ENCODE measurements around the gene NAA10.

The NAA10 gene

DNA sequence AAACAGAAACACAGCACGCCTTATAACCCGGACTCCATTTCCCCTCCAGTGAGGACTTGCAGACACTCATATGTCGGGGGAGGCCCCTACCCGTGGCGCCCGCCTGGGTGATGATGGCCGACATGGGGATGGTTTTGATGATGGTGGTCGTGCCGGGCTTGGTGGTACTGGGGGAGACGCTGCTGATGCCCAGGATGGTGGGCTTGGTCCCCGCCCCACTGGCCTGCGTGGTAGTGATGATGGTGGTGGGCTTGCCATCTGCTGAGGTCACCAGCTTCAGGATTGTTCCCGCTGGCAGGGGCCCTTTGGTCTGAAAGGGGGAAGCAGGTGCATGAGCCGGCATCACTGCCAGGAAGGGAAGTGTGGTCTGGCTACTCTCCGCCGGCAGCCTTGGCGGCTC is 22.4 kb upstream of the NAA10 start:
- no peak overlapping the region for H4K91ac ChIP-seq (ENCODE audit: low read length)
- peaks cover 2% of the 10 kb centered on the region for H3K4me1 ChIP-seq (ENCODE audit: control insufficient read depth, insufficient read depth, low read depth, low read length)
- H2BK12ac ChIP-seq (ENCODE audit: low read length in 2 of 2): no peak overlapping the region
- H3K9me3 ChIP-seq (ENCODE audit: control insufficient read depth, low read length): no peaks in the 10 kb centered on the region
- no peak overlapping the region for H3K4me2 ChIP-seq (ENCODE audit: low read length, poor library complexity, severe bottlenecking)
- H2BK5ac ChIP-seq (ENCODE audit: low read depth, low read length, poor library complexity, severe bottlenecking): no peak overlapping the region
- no peak overlapping the region for H2AFZ ChIP-seq (ENCODE audit: low read depth, low read length)
- no peak overlapping the region for H4K8ac ChIP-seq (ENCODE audit: low read length)
- no peaks in the 10 kb centered on the region for H3K27me3 ChIP-seq (ENCODE audit: control insufficient read depth in 1 of 2, insufficient read depth in 1 of 2, low read length in 2 of 2)
- H3K79me1 ChIP-seq (replicated peaks; ENCODE audit: low read length, poor library complexity, severe bottlenecking): peaks cover 25% of the 10 kb centered on the region
- no peak overlapping the region for H3K23ac ChIP-seq (ENCODE audit: low read length in 2 of 2)
- H2BK120ac ChIP-seq (ENCODE audit: low read depth, low read length): no peak overlapping the region
- no peak overlapping the region for H2AK5ac ChIP-seq (ENCODE audit: low read length, severe bottlenecking)
- peaks cover 98% of the 10 kb centered on the region in 2 experiments for H3K36me3 ChIP-seq (ENCODE audit: control insufficient read depth in 1 of 2, insufficient read depth in 2 of 2, low read depth in 1 of 2, low read length in 2 of 2)
- H3K4ac ChIP-seq (ENCODE audit: low read depth in 1 of 2, low read length in 2 of 2): no peak overlapping the region
- H3K9ac ChIP-seq (ENCODE audit: low read length): no peak overlapping the region
- WGBS: 98% methylated on average over 16 of the region's 17 CpGs
- no peak overlapping the region for H2BK15ac ChIP-seq (ENCODE audit: low read depth, poor library complexity, severe bottlenecking)
- H3K14ac ChIP-seq (ENCODE audit: low read length in 2 of 2): no peak overlapping the region
- H3K27ac ChIP-seq (ENCODE audit: low read length, poor library complexity, severe bottlenecking): no peak overlapping the region
- no peak overlapping the region for H3K4me3 ChIP-seq (ENCODE audit: insufficient read depth in 1 of 2, low read depth in 1 of 2, low read length in 2 of 2)
- no peak overlapping the region for H3K18ac ChIP-seq (ENCODE audit: low read depth in 1 of 2, low read length in 2 of 2)
- no peak for DNase-seq

- no peak overlapping the region for H3K27ac ChIP-seq (ENCODE audit: low read length, poor library complexity, severe bottlenecking)
- no peaks in the 10 kb centered on the region for H3K9me3 ChIP-seq (ENCODE audit: control insufficient read depth, low read length)
- H3K18ac ChIP-seq (ENCODE audit: low read depth in 1 of 2, low read length in 2 of 2): no peak overlapping the region
- H4K91ac ChIP-seq (ENCODE audit: low read length): no peak overlapping the region
- no peak overlapping the region for H2BK15ac ChIP-seq (ENCODE audit: low read depth, poor library complexity, severe bottlenecking)
- 94% methylated on average over 26 of the region's 35 CpGs for WGBS
- H2AFZ ChIP-seq (ENCODE audit: low read depth, low read length): no peak overlapping the region
- H3K79me1 ChIP-seq (replicated peaks; ENCODE audit: low read length, poor library complexity, severe bottlenecking): peaks cover 28% of the 10 kb centered on the region
- no peak overlapping the region for H4K8ac ChIP-seq (ENCODE audit: low read length)
- no peaks in the 10 kb centered on the region for H3K27me3 ChIP-seq (ENCODE audit: control insufficient read depth in 1 of 2, insufficient read depth in 1 of 2, low read length in 2 of 2)
- peaks cover 2% of the 10 kb centered on the region for H3K4me1 ChIP-seq (ENCODE audit: control insufficient read depth, insufficient read depth, low read depth, low read length)
- no peak overlapping the region for H2BK120ac ChIP-seq (ENCODE audit: low read depth, low read length)
- no peak overlapping the region for H2AK5ac ChIP-seq (ENCODE audit: low read length, severe bottlenecking)
- H3K4me3 ChIP-seq (ENCODE audit: insufficient read depth in 1 of 2, low read depth in 1 of 2, low read length in 2 of 2): peak overlapping the region in 1 of 2 experiments; percentile 21
- H2BK12ac ChIP-seq (ENCODE audit: low read length in 2 of 2): no peak overlapping the region
- H2BK5ac ChIP-seq (ENCODE audit: low read depth, low read length, poor library complexity, severe bottlenecking): no peak overlapping the region
- no peak overlapping the region for H3K4ac ChIP-seq (ENCODE audit: low read depth in 1 of 2, low read length in 2 of 2)
- peaks cover 98% of the 10 kb centered on the region in 2 experiments for H3K36me3 ChIP-seq (ENCODE audit: control insufficient read depth in 1 of 2, insufficient read depth in 2 of 2, low read depth in 1 of 2, low read length in 2 of 2)
- no peak overlapping the region for H3K9ac ChIP-seq (ENCODE audit: low read length)
- no peak overlapping the region for H3K23ac ChIP-seq (ENCODE audit: low read length in 2 of 2)
- no peak for DNase-seq
- H3K4me2 ChIP-seq (ENCODE audit: low read length, poor library complexity, severe bottlenecking): no peak overlapping the region
- no peak overlapping the region for H3K14ac ChIP-seq (ENCODE audit: low read length in 2 of 2)
Measured at GRCh38 chrX:153956044-153956907, 21.4 kb upstream of the NAA10 start.

- Histone ChIP-seq H3K36me3 (ENCODE audit: control insufficient read depth in 1 of 2, insufficient read depth in 2 of 2, low read depth in 1 of 2, low read length in 2 of 2) (peaks cover 98 to 100% of the 10 kb centered on the region in 2 experiments), H3K4me3 (ENCODE audit: insufficient read depth in 1 of 2, low read depth in 1 of 2, low read length in 2 of 2) (no peak overlapping the region), H2BK120ac (ENCODE audit: low read depth, low read length) (no peak overlapping the region), H2BK15ac (ENCODE audit: low read depth, poor library complexity, severe bottlenecking) (no peak overlapping the region), H3K27ac (ENCODE audit: low read length, poor library complexity, severe bottlenecking) (no peak overlapping the region), H3K9ac (ENCODE audit: low read length) (no peak overlapping the region), H2BK5ac (ENCODE audit: low read depth, low read length, poor library complexity, severe bottlenecking) (no peak overlapping the region), H3K79me1 (replicated peaks; ENCODE audit: low read length, poor library complexity, severe bottlenecking) (peaks cover 27% of the 10 kb centered on the region), H3K23ac (ENCODE audit: low read length in 2 of 2) (no peak overlapping the region), H2AK5ac (ENCODE audit: low read length, severe bottlenecking) (no peak overlapping the region), H2BK12ac (ENCODE audit: low read length in 2 of 2) (no peak overlapping the region), H3K4me2 (ENCODE audit: low read length, poor library complexity, severe bottlenecking) (no peak overlapping the region), H3K27me3 (ENCODE audit: control insufficient read depth in 1 of 2, insufficient read depth in 1 of 2, low read length in 2 of 2) (no peaks in the 10 kb centered on the region), H4K8ac (ENCODE audit: low read length) (no peak overlapping the region), H2AFZ (ENCODE audit: low read depth, low read length) (no peak overlapping the region), H3K18ac (ENCODE audit: low read depth in 1 of 2, low read length in 2 of 2) (no peak overlapping the region), H3K4me1 (ENCODE audit: control insufficient read depth, insufficient read depth, low read depth, low read length) (peaks cover 2% of the 10 kb centered on the region), H3K9me3 (ENCODE audit: control insufficient read depth, low read length) (no peaks in the 10 kb centered on the region), H4K91ac (ENCODE audit: low read length) (no peak overlapping the region), H3K4ac (ENCODE audit: low read depth in 1 of 2, low read length in 2 of 2) (no peak overlapping the region), H3K14ac (ENCODE audit: low read length in 2 of 2) (no peak overlapping the region)
- no peak for DNase-seq
- 94% methylated on average over 8 of the region's 12 CpGs for WGBS
Measured at GRCh38 chrX:153955228-153955732, 20.4 kb upstream of the NAA10 start.

DNA sequence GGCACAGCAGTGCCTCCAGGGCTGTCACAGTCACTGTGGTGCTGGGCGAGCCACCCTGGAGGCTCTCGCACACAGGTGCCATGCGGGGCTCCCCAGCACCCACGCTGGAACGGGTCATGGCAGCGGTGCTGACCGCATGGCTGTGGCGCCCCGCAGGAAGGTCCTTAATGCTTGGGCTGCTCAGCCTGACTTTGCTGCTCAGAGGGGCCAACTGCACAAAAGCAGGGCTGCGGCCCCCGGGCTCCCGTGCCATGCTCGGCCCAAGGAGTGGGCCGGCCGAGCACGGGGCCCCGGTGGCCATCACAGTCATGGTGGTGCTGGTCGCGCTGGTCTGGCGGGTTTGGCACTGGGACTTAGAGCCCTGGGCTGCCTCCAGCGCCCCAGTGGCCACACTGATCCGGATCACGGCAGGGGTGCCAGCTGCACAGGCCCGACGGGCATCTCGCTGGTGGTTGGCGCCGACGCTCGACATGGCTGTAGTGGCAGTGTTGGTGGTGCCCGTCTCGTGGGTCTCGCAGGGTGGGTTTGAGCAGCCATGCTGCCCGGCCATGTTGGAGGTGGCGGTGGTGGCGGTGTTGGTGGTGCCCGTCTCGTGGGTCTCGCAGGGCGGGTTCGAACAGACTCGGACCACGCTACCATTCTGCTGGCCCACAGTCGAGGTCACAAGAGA is 19.9 kb upstream of the NAA10 start:
- Histone ChIP-seq H3K4ac (ENCODE audit: low read depth in 1 of 2, low read length in 2 of 2) (no peak overlapping the region), H2BK12ac (ENCODE audit: low read length in 2 of 2) (no peak overlapping the region), H2AK5ac (ENCODE audit: low read length, severe bottlenecking) (no peak overlapping the region), H3K27ac (ENCODE audit: low read length, poor library complexity, severe bottlenecking) (no peak overlapping the region), H3K4me1 (ENCODE audit: control insufficient read depth, insufficient read depth, low read depth, low read length) (peaks cover 5% of the 10 kb centered on the region), H3K27me3 (ENCODE audit: control insufficient read depth in 1 of 2, insufficient read depth in 1 of 2, low read length in 2 of 2) (no peaks in the 10 kb centered on the region), H2BK15ac (ENCODE audit: low read depth, poor library complexity, severe bottlenecking) (no peak overlapping the region), H4K91ac (ENCODE audit: low read length) (no peak overlapping the region), H3K9me3 (ENCODE audit: control insufficient read depth, low read length) (no peaks in the 10 kb centered on the region), H2BK5ac (ENCODE audit: low read depth, low read length, poor library complexity, severe bottlenecking) (no peak overlapping the region), H4K8ac (ENCODE audit: low read length) (peak overlapping the region; percentile 21), H3K4me2 (ENCODE audit: low read length, poor library complexity, severe bottlenecking) (no peak overlapping the region), H3K14ac (ENCODE audit: low read length in 2 of 2) (no peak overlapping the region), H3K79me1 (replicated peaks; ENCODE audit: low read length, poor library complexity, severe bottlenecking) (peaks cover 28% of the 10 kb centered on the region), H3K9ac (ENCODE audit: low read length) (no peak overlapping the region), H3K36me3 (ENCODE audit: control insufficient read depth in 1 of 2, insufficient read depth in 2 of 2, low read depth in 1 of 2, low read length in 2 of 2) (peaks cover 98 to 100% of the 10 kb centered on the region in 2 experiments), H3K18ac (ENCODE audit: low read depth in 1 of 2, low read length in 2 of 2) (no peak overlapping the region), H3K23ac (ENCODE audit: low read length in 2 of 2) (no peak overlapping the region), H2BK120ac (ENCODE audit: low read depth, low read length) (no peak overlapping the region), H3K4me3 (ENCODE audit: insufficient read depth in 1 of 2, low read depth in 1 of 2, low read length in 2 of 2) (no peak overlapping the region), H2AFZ (ENCODE audit: low read depth, low read length) (no peak overlapping the region)
- DNase-seq: no peak
- whole genome bisulfite sequencing: 97% methylated on average over 36 of the region's 44 CpGs

Data from mesenchymal stem cell (in vitro differentiated cells and primary cell).